HG03378 (cell line): Measurements from ENCODE around the gene ITGA4.
A peak's percentile ranks its signal among the peaks of the same experiment; 100 is the strongest.

Experiments
- ATAC-seq: cut with Tn5 transposase; IDR thresholded peaks from one replicate; pipeline ENCODE4 v1.9.1; 2021; ENCODE audit warnings: mild to moderate bottlenecking, moderate library complexity; ENCODE audit not compliant: unreplicated experiment

Gene ITGA4

GRCh38 chr2:181570833-181571661 is 113.9 kb downstream of the ITGA4 start:
- ATAC-seq, result no peak

- no peak for ATAC-seq
Observed at GRCh38 chr2:181573140-181573736, 116.1 kb downstream of the ITGA4 start.

- no peak for ATAC-seq
Observed at GRCh38 chr2:181574321-181574720, 117.1 kb downstream of the ITGA4 start.

DNA sequence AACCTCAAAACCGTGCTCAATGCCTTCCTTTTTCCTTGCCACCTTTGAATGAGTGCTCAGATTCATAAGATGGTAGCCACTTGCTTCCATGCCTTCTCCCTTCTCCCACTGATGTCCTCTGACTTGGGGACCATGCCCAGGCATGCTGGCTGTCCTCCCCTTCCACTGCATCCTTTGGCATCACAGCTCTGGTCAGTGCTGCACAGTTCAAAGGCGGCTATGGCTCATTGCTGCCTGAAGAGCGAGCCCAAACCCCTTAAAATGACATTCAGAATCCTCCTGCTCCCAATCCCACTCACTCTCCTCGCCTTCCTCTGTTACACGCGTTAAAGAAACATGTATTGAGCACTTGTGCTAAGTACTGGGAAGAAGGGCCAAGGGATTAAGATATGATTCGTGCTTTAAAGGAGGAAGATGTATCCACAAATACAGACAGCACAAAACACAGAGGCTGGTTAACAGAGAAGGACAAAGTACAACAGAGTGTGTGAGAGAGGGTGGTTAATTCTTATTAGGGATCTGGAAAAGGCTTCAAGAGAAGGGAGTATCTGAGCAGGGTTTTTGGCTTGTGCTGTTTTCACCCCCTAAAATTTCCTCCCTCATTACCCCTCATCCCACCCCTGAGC is 118.0 kb downstream of the ITGA4 start:
- no peak for ATAC-seq

GRCh38 chr2:181575650-181576025 is 118.5 kb downstream of the ITGA4 start:
- ATAC-seq, result no peak

- no peak for ATAC-seq
Observed at GRCh38 chr2:181576431-181576830, 119.2 kb downstream of the ITGA4 start.

GRCh38 chr2:181578829-181579228 is 121.6 kb downstream of the ITGA4 start:
- ATAC-seq, result peak; percentile 48

- no peak for ATAC-seq
Observed at GRCh38 chr2:181581534-181581933, 124.3 kb downstream of the ITGA4 start.

DNA sequence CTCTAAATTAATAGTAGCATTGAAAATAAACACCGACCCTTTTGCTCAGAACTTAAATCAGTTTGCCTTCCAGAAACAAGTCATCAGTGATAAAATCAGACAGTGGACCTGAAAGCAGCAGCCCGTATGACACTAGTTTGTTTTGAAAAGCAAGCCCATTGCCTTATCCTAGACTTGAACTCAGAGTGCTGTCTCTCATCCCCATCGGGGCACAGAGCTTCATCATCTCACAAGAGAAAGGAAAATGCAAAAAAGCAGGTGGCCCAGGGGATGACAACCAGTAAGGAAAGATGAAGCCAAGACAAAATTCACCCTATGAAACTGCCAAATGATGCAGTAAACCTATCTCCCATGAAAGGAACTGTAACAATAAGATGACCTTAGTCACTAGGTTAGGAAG is 128.5 kb downstream of the ITGA4 start:
- no peak for ATAC-seq
